OCI-LY3 (cell line): Measurements from ENCODE around the gene ZBTB11.
"Not testable (repeated sequence)": the region's sequence is repeated elsewhere in the genome, so short reads cannot be mapped to it uniquely, and the experiment has no call there.

Experiments
- H2AFZ ChIP-seq: fragments of 200-600, 300-600 bp; shearing (Covaris generic); 2 replicates; pipeline ENCODE4 v1.6.0; 2014; ENCODE audit warnings: antibody characterized with exemption, low read depth, low read length
- H3K27ac ChIP-seq: fragments of 200-600, 300-600 bp; sonication (generic); 2 replicates; pipeline ENCODE4 v1.5.1; 2014; ENCODE audit warnings: mild to moderate bottlenecking, low read length, moderate library complexity, mixed read lengths
- H3K27me3 ChIP-seq: fragments of 200-600, 300-600 bp; sonication (generic); 2 replicates; pipeline ENCODE4 v1.6.1; 2014; ENCODE audit warnings: low read depth, low read length, mixed read lengths
- H3K36me3 ChIP-seq: fragments of 200-600, 300-600 bp; sonication (generic); replicated peaks from 2 replicates; pipeline ENCODE3; 2014; ENCODE audit warnings: low read depth, low read length, mixed read lengths
- H3K4me1 ChIP-seq: fragments of 300-600, 200-600 bp; sonication (generic); 2 replicates; pipeline ENCODE4 v1.6.1; 2014; ENCODE audit warnings: low read length, mixed read lengths
- H3K4me2 ChIP-seq: fragments of 200-600, 300-600 bp; sonication (generic); 2 replicates; pipeline ENCODE4 v1.6.1; 2014; ENCODE audit warnings: low read length, mixed read lengths
- H3K4me3 ChIP-seq: fragments of 300-600, 200-600 bp; sonication (generic); 2 replicates; pipeline ENCODE4 v1.5.1; 2014; ENCODE audit warnings: antibody characterized with exemption, mild to moderate bottlenecking, low read length, moderate library complexity
- H3K79me2 ChIP-seq: fragments of 300-600, 200-600 bp; shearing (Covaris generic); 2 replicates; pipeline ENCODE4 v1.6.1; 2014; ENCODE audit warnings: mild to moderate bottlenecking, low read length, mixed read lengths
- H3K9ac ChIP-seq: fragments of 300-600, 200-600 bp; shearing (Covaris generic); 2 replicates; pipeline ENCODE4 v1.6.0; 2014; ENCODE audit warnings: mild to moderate bottlenecking, low read length, moderate library complexity
- H3K9me3 ChIP-seq: fragments of 200-600, 300-600 bp; shearing (Covaris generic); 2 replicates; pipeline ENCODE4 v1.6.1; 2014; ENCODE audit warnings: low read length, mixed read lengths; ENCODE audit not compliant: insufficient read depth
- H4K20me1 ChIP-seq: fragments of 200-600, 300-600 bp; sonication (generic); 2 replicates; pipeline ENCODE4 v1.6.1; 2016; ENCODE audit warnings: low read length, mixed read lengths; ENCODE audit not compliant: insufficient read depth
- CTCF ChIP-seq: fragments of 200-600, 300-600 bp; sonication (generic); IDR thresholded peaks from 2 replicates; pipeline ENCODE4 v1.5.1; 2014; ENCODE audit warnings: antibody characterized with exemption, low read length, low read depth
- EZH2phosphoT487 ChIP-seq: fragments of 200-600 bp; shearing (Covaris generic); IDR thresholded peaks from 2 replicates; pipeline ENCODE4 v1.6.1; 2018; ENCODE audit warnings: antibody characterized with exemption, mixed run types, low read depth

Gene ZBTB11

GRCh38 chr3:101632586-101632985 is 44.3 kb downstream of the ZBTB11 start:
- no peaks in the 10 kb centered on the region for H3K27me3 ChIP-seq
- TF ChIP-seq CTCF (no peak), EZH2phosphoT487 (no peak)

GRCh38 chr3:101631959-101632358 is 45.0 kb downstream of the ZBTB11 start:
- H3K36me3 ChIP-seq, H3K27ac ChIP-seq, H4K20me1 ChIP-seq, H2AFZ ChIP-seq, H3K9ac ChIP-seq, H3K79me2 ChIP-seq, H3K9me3 ChIP-seq, H3K4me1 ChIP-seq, H3K4me3 ChIP-seq, H3K27me3 ChIP-seq, H3K4me2 ChIP-seq: not testable (repeated sequence)

More at GRCh38 chr3:101632586-101632985, 44.3 kb downstream of the ZBTB11 start:
- H3K4me1 ChIP-seq = no peaks in the 10 kb centered on the region
- no peaks in the 10 kb centered on the region for H3K36me3 ChIP-seq
- H3K4me2 ChIP-seq = no peak overlapping the region
- no peaks in the 10 kb centered on the region for H3K9me3 ChIP-seq
- no peak overlapping the region for H3K4me3 ChIP-seq
- no peak overlapping the region for H2AFZ ChIP-seq
- H3K79me2 ChIP-seq = no peaks in the 10 kb centered on the region
- H4K20me1 ChIP-seq = no peaks in the 10 kb centered on the region
- H3K9ac ChIP-seq = no peak overlapping the region
- H3K27ac ChIP-seq = no peak overlapping the region

- H3K9ac ChIP-seq = no peak overlapping the region
- H3K27ac ChIP-seq = no peak overlapping the region
- no peaks in the 10 kb centered on the region for H3K36me3 ChIP-seq
- H2AFZ ChIP-seq = no peak overlapping the region
- H3K79me2 ChIP-seq = no peaks in the 10 kb centered on the region
- no peaks in the 10 kb centered on the region for H3K27me3 ChIP-seq
- no peaks in the 10 kb centered on the region for H4K20me1 ChIP-seq
- no peaks in the 10 kb centered on the region for H3K4me1 ChIP-seq
- H3K4me3 ChIP-seq = no peak overlapping the region
- no peaks in the 10 kb centered on the region for H3K9me3 ChIP-seq
- TF ChIP-seq CTCF (no peak), EZH2phosphoT487 (no peak)
- no peak overlapping the region for H3K4me2 ChIP-seq
Observed at GRCh38 chr3:101631098-101631796, 45.7 kb downstream of the ZBTB11 start.

GRCh38 chr3:101629219-101629618 is 47.7 kb downstream of the ZBTB11 start:
- H2AFZ ChIP-seq = no peak overlapping the region
- no peaks in the 10 kb centered on the region for H3K27me3 ChIP-seq
- no peaks in the 10 kb centered on the region for H3K4me1 ChIP-seq
- TF ChIP-seq CTCF (no peak), EZH2phosphoT487 (no peak)
- no peak overlapping the region for H3K9ac ChIP-seq
- H3K79me2 ChIP-seq = no peaks in the 10 kb centered on the region
- H3K4me2 ChIP-seq = no peak overlapping the region
- H3K36me3 ChIP-seq = no peaks in the 10 kb centered on the region
- 0 out of 2 replicates have a peak, but pooled peaks cover 5% of the 10 kb centered on the region for H3K9me3 ChIP-seq
- no peaks in the 10 kb centered on the region for H4K20me1 ChIP-seq
- no peak overlapping the region for H3K27ac ChIP-seq
- no peak overlapping the region for H3K4me3 ChIP-seq
